B cell (primary cell): ENCODE measurements around the gene CD99L2.

Source experiments
- CTCF ChIP-seq: fragments of 200-600 bp; IDR thresholded peaks from one replicate; pipeline ENCODE4 v1.8.0; 2022; ENCODE audit warnings: antibody characterized with exemption, mild to moderate bottlenecking
- EZH2 ChIP-seq: IDR thresholded peaks from 2 replicates; pipeline ENCODE4 v1.6.1; 2012; ENCODE audit warnings: borderline replicate concordance, low read depth, mild to moderate bottlenecking, moderate library complexity, low read length; ENCODE audit not compliant: insufficient read depth, poor library complexity, severe bottlenecking

- TF ChIP-seq CTCF (no peak), EZH2 (no peak)
Measured at GRCh38 chrX:150761819-150762216, 136.7 kb downstream of the CD99L2 start.
